H9 (cell line): ENCODE results near the gene MRPS5. TPM values are rescaled to one million over a fixed set of nuclear protein-coding genes. Genes with fewer than 3 reads are reported as not detected.

Source experiments
- DNase-seq: peaks from one replicate; pipeline ENCODE4 v3.0.0-alpha.2; 2017
- H2AFZ ChIP-seq: one replicate; pipeline ENCODE4 v1.6.1; 2013; ENCODE audit warnings: mild to moderate bottlenecking, low read length, control low read depth, moderate library complexity
- H2AK5ac ChIP-seq: 2 replicates; pipeline ENCODE4 v1.6.1; 2013; ENCODE audit warnings: low read length, control low read depth, mixed read lengths; ENCODE audit not compliant: insufficient read length
- H2BK120ac ChIP-seq: one replicate; pipeline ENCODE4 v1.6.1; 2013; ENCODE audit warnings: low read depth, mild to moderate bottlenecking, low read length, control low read depth, inconsistent platforms; ENCODE audit not compliant: poor library complexity, severe bottlenecking
- H2BK12ac ChIP-seq: 2 replicates; pipeline ENCODE4 v1.6.1; 2013; ENCODE audit warnings: low read length, control low read depth, mixed read lengths, low read depth; ENCODE audit not compliant: insufficient read length
- H2BK15ac ChIP-seq: 2 replicates; pipeline ENCODE4 v1.6.1; 2013; ENCODE audit warnings: low read depth, low read length, control low read depth
- H2BK20ac ChIP-seq: one replicate; pipeline ENCODE4 v1.6.1; 2013; ENCODE audit warnings: low read depth, mild to moderate bottlenecking, low read length, control low read depth, inconsistent platforms; ENCODE audit not compliant: poor library complexity, severe bottlenecking
- H2BK5ac ChIP-seq: 2 replicates; pipeline ENCODE4 v1.6.1; 2013; ENCODE audit warnings: low read length, control low read depth, mixed read lengths; ENCODE audit not compliant: insufficient read length
- H3K14ac ChIP-seq: 2 replicates; pipeline ENCODE4 v1.6.1; 2013; ENCODE audit warnings: low read length, control low read depth; ENCODE audit not compliant: insufficient read depth
- H3K18ac ChIP-seq: 2 replicates; pipeline ENCODE4 v1.6.1; 2013; ENCODE audit warnings: low read depth, mild to moderate bottlenecking, mixed read lengths, low read length, control low read depth; ENCODE audit not compliant: insufficient read length
- H3K23ac ChIP-seq: 2 replicates; pipeline ENCODE4 v1.6.1; 2013; ENCODE audit warnings: low read length, control low read depth, mixed read lengths, low read depth; ENCODE audit not compliant: insufficient read length
- H3K23me2 ChIP-seq: 2 replicates; pipeline ENCODE4 v1.6.1; 2013; ENCODE audit warnings: low read depth, mild to moderate bottlenecking, mixed read lengths, low read length, control low read depth; ENCODE audit not compliant: insufficient read length, poor library complexity, severe bottlenecking
- H3K27ac ChIP-seq: 2 replicates; pipeline ENCODE4 v1.5.1; 2013; ENCODE audit warnings: low read length, control low read depth, mixed read lengths, low read depth; ENCODE audit not compliant: insufficient read length
- H3K27me3 ChIP-seq: 2 replicates; pipeline ENCODE4 v1.6.1; 2013; ENCODE audit warnings: low read length, control low read depth, inconsistent platforms; ENCODE audit not compliant: insufficient read depth
- H3K4ac ChIP-seq: 2 replicates; pipeline ENCODE4 v1.6.1; 2013; ENCODE audit warnings: low read depth, mild to moderate bottlenecking, control low read depth, inconsistent platforms, low read length, moderate library complexity
- H3K4me1 ChIP-seq: 2 replicates; pipeline ENCODE4 v1.6.1; 2013; ENCODE audit warnings: low read length, control low read depth, inconsistent platforms; ENCODE audit not compliant: insufficient read depth
- H3K4me2 ChIP-seq: 2 replicates; pipeline ENCODE4 v1.6.1; 2013; ENCODE audit warnings: low read length, control low read depth, mixed read lengths; ENCODE audit not compliant: insufficient read length, insufficient read depth
- H3K56ac ChIP-seq: 2 replicates; pipeline ENCODE4 v1.6.1; 2013; ENCODE audit warnings: low read depth, mild to moderate bottlenecking, mixed read lengths, low read length, control low read depth; ENCODE audit not compliant: insufficient read length
- H3K79me1 ChIP-seq: 2 replicates; pipeline ENCODE4 v1.6.1; 2013; ENCODE audit warnings: low read depth, mild to moderate bottlenecking, moderate library complexity, low read length, control low read depth, inconsistent platforms; ENCODE audit not compliant: insufficient read depth, poor library complexity, severe bottlenecking
- H3K79me2 ChIP-seq: 2 replicates; pipeline ENCODE4 v1.6.1; 2013; ENCODE audit warnings: low read length, control low read depth, inconsistent platforms; ENCODE audit not compliant: insufficient read depth
- H3K9ac ChIP-seq: 2 replicates; pipeline ENCODE4 v1.6.1; 2013; ENCODE audit warnings: low read length, control low read depth, mixed read lengths; ENCODE audit not compliant: insufficient read length; ENCODE audit errors: extremely low read depth
- H3K9me3 ChIP-seq: one replicate; pipeline ENCODE4 v1.6.1; 2013; ENCODE audit warnings: low read depth, low read length, inconsistent platforms; ENCODE audit not compliant: control insufficient read depth
- H3T11ph ChIP-seq: one replicate; pipeline ENCODE4 v1.6.1; 2013; ENCODE audit warnings: mild to moderate bottlenecking, low read length, control low read depth, inconsistent platforms
- H4K20me1 ChIP-seq: one replicate; pipeline ENCODE4 v1.6.1; 2013; ENCODE audit not compliant: control insufficient read depth, insufficient read length, insufficient read depth
- H4K5ac ChIP-seq: 2 replicates; pipeline ENCODE4 v1.6.1; 2013; ENCODE audit warnings: low read depth, mild to moderate bottlenecking, mixed read lengths, low read length, control low read depth; ENCODE audit not compliant: insufficient read length
- H4K8ac ChIP-seq: replicated peaks from 2 replicates; pipeline ENCODE4 v1.6.1; 2013; ENCODE audit warnings: low read length, control low read depth, mixed read lengths, low read depth; ENCODE audit not compliant: insufficient read length
- H4K91ac ChIP-seq: 2 replicates; pipeline ENCODE4 v1.6.1; 2013; ENCODE audit warnings: low read depth, mild to moderate bottlenecking, moderate library complexity, mixed read lengths, low read length, control low read depth; ENCODE audit not compliant: insufficient read length
- H3K27ac Mint-ChIP-seq, 3 experiments: 2 replicates in 2 of 3; 3 replicates in 1 of 3; pipeline ENCODE4 v1.8.0; 2020 to 2021; ENCODE audit warnings: mixed read lengths in 3 of 3, mild to moderate bottlenecking in 1 of 3, moderate library complexity in 1 of 3
- H3K27me3 Mint-ChIP-seq: 2 replicates; pipeline ENCODE4 v1.8.0; 2021; ENCODE audit warnings: low read depth, mild to moderate bottlenecking, moderate library complexity, mixed read lengths
- H3K36me3 Mint-ChIP-seq, 3 experiments: 2 replicates in 2 of 3; 3 replicates in 1 of 3; pipeline ENCODE4 v1.8.0; 2020 to 2021; ENCODE audit warnings: low read depth in 3 of 3, mixed read lengths in 3 of 3; ENCODE audit not compliant: insufficient read depth in 1 of 3
- H3K4me1 Mint-ChIP-seq, 2 experiments: 2 replicates each; pipeline ENCODE4 v1.8.0; 2020; ENCODE audit warnings: mixed read lengths in 2 of 2
- H3K4me3 Mint-ChIP-seq, 2 experiments: 2 replicates in 1 of 2; 3 replicates in 1 of 2; pipeline ENCODE4 v1.8.0; 2020 to 2021; ENCODE audit warnings: mild to moderate bottlenecking in 2 of 2, mixed read lengths in 2 of 2, moderate library complexity in 1 of 2
- H3K9me3 Mint-ChIP-seq, 2 experiments: 2 replicates in 1 of 2; 3 replicates in 1 of 2; pipeline ENCODE4 v1.8.0; 2020; ENCODE audit warnings: mild to moderate bottlenecking in 2 of 2, mixed read lengths in 2 of 2, moderate library complexity in 1 of 2
- WGBS: extraction: QIAGEN DNeasy Blood & Tissue Kit; methylation state at CpG from one replicate; pipeline ENCODE4 v1.1.7; 2013; ENCODE audit warnings: missing lambda C conversion rate, low lambda C conversion rate, mixed read lengths; ENCODE audit not compliant: insufficient read length; ENCODE audit errors: extremely low coverage; 5-methylcytosine and 5-hydroxymethylcytosine counted together
- total RNA-seq: library from RNA; stranded (reverse); gene quantifications from 2 replicates; pipeline ENCODE4 v1.2.1, GENCODE V29; 2021
- TF ChIP-seq, protein P1 (sequence below): fragments of 200-600 bp; sonication (generic); conservative IDR thresholded peaks from 3 replicates; pipeline ENCODE4 v1.8.0; 2021; ENCODE audit warnings: antibody characterized with exemption, mild to moderate bottlenecking

The MRPS5 gene
- total RNA-seq, 1 experiment from 2014 or later = 50.9 TPM

GRCh38 chr2:95074663-95075439, 46.8 kb downstream of the MRPS5 start:
- DNase-seq = no peak
- H3K4me1 Mint-ChIP-seq = peaks cover 20 to 25% of the 10 kb centered on the region in 2 experiments
- peaks cover 3% of the 10 kb centered on the region; the same call in 1 of the 2 replicates for H3K4me1 ChIP-seq
- no peak overlapping the region for H3K18ac ChIP-seq
- no peak overlapping the region for H2BK15ac ChIP-seq
- no CpG with 5 or more reads among the region's 15 CpGs for WGBS
- no peak overlapping the region for H4K91ac ChIP-seq
- H3K27ac ChIP-seq = no peak overlapping the region
- H2AFZ ChIP-seq = no peak overlapping the region
- H3K79me1 ChIP-seq = no peaks in the 10 kb centered on the region
- no peak overlapping the region for H2BK20ac ChIP-seq
- H3K9me3 Mint-ChIP-seq = no peaks in the 10 kb centered on the region; a peak in 2 of 5 replicates
- no peak overlapping the region for H4K5ac ChIP-seq
- H3K27me3 Mint-ChIP-seq = peaks cover 46% of the 10 kb centered on the region
- H3K4me2 ChIP-seq = no peak overlapping the region
- no peaks in the 10 kb centered on the region for H3K27me3 ChIP-seq
- H4K8ac ChIP-seq = no peak overlapping the region
- H3K36me3 Mint-ChIP-seq = no peaks in the 10 kb centered on the region
- H3K79me2 ChIP-seq = no peaks in the 10 kb centered on the region
- no peak overlapping the region for H3T11ph ChIP-seq
- H3K56ac ChIP-seq = no peak overlapping the region
- H3K27ac Mint-ChIP-seq = no peak overlapping the region
- no peaks in the 10 kb centered on the region for H4K20me1 ChIP-seq
- no peak overlapping the region for H2AK5ac ChIP-seq
- TF ChIP-seq, protein P1, sequence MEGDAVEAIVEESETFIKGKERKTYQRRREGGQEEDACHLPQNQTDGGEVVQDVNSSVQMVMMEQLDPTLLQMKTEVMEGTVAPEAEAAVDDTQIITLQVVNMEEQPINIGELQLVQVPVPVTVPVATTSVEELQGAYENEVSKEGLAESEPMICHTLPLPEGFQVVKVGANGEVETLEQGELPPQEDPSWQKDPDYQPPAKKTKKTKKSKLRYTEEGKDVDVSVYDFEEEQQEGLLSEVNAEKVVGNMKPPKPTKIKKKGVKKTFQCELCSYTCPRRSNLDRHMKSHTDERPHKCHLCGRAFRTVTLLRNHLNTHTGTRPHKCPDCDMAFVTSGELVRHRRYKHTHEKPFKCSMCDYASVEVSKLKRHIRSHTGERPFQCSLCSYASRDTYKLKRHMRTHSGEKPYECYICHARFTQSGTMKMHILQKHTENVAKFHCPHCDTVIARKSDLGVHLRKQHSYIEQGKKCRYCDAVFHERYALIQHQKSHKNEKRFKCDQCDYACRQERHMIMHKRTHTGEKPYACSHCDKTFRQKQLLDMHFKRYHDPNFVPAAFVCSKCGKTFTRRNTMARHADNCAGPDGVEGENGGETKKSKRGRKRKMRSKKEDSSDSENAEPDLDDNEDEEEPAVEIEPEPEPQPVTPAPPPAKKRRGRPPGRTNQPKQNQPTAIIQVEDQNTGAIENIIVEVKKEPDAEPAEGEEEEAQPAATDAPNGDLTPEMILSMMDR = no peak
- H3K4ac ChIP-seq = no peak overlapping the region
- no peaks in the 10 kb centered on the region for H3K9me3 ChIP-seq
- peaks cover 8% of the 10 kb centered on the region for H3K23me2 ChIP-seq
- H2BK12ac ChIP-seq = no peak overlapping the region
- H3K23ac ChIP-seq = no peak overlapping the region
- H3K4me3 Mint-ChIP-seq = no peak overlapping the region
- no peak overlapping the region for H2BK5ac ChIP-seq
- no peak overlapping the region for H3K14ac ChIP-seq
- H2BK120ac ChIP-seq = no peak overlapping the region
- no peak overlapping the region for H3K9ac ChIP-seq
